Prostate gland (tissue), 2 donors: ENCODE measurements around the gene PRUNE1.

Experiments used
- CTCF ChIP-seq, 4 experiments: fragments of 200-600 bp in 2 of 4; fragments of 450-650 bp in 2 of 4; sonication (generic) in 2 of 4; IDR thresholded peaks; 1 replicate in 3 of 4; 2 replicates in 1 of 4; pipeline ENCODE4 v1.5.1; 2016 to 2019; ENCODE audit warnings: antibody characterized with exemption in 4 of 4, mild to moderate bottlenecking in 2 of 4, moderate library complexity in 2 of 4
- POLR2A ChIP-seq: fragments of 450-650 bp; IDR thresholded peaks from one replicate; pipeline ENCODE4 v1.6.1; 2016; ENCODE audit warnings: antibody characterized with exemption, mild to moderate bottlenecking
- POLR2AphosphoS5 ChIP-seq: sonication (generic); formaldehyde crosslinking; IDR thresholded peaks from one replicate; pipeline ENCODE4 v1.6.1; 2017; ENCODE audit warnings: antibody characterized with exemption

- TF ChIP-seq CTCF (IDR thresholded peaks at IDR 0.05) (no peak), POLR2A (no peak), POLR2AphosphoS5 (no peak)
Measured at GRCh38 chr1:151010346-151010726, 2.1 kb downstream of the PRUNE1 start.
